ENCODE data around the gene USPL1. TPM values are rescaled to one million over a fixed set of nuclear protein-coding genes. Genes with fewer than 3 reads are reported as not detected.

Gene USPL1
- total RNA-seq: 11.7 and 11.8 TPM in 2 replicates

DNA sequence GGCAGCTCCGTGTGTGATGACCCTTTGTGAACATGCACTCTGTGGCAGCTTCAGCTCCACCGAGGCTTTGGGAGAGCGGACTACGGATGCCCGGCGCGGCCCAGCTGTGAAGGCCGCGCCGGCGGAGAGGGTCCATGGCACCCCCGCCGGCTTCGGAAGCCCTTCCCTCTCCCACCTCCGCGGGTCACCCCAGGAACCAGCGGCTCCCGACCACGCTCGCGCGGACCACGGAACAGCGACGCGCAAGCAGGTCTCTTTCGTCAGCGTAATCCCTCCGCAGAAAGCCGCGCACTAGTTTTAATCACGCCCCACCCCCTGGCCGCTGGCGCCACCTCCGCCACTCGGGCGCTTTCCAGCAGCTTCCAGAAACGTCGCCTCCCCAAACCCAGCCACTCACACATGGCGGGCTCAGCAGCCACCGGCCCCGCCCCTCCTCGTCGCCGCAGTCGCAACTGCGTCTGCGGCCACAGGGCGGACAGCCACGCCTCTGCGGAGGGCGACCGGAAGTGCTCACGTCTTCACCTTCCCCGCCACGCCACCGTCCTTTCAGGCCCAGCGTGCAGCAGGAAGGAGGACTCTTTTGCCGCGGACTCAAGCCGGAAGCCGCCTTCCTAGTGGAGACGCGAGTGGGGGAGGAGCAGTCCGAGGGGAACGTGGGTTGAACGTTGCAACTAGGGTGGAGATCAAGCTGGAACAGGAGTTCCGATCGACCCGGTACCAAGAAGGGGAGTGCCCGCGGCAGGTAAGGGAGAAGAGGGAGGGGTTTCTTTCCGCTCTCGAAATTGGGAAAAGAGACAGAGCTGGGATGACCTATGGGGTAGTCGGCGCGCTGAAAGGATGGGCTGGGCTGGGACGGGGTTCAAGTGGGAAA, at the start of gene USPL1:
Gene USPL1 (plus strand): TSS at position 606 of the 871 bp plus-strand sequence. CDS start 3,221 bp downstream, outside the sequence.

Other genes with a start within 250 kb of the USPL1 start
- gene UBE2L5, start 195.4 kb upstream of the USPL1 start, total RNA-seq: 0.09 TPM in 1 of 2 replicates, not detected in the other
- gene HMGB1, start 152.0 kb upstream of the USPL1 start, total RNA-seq: 130 and 141 TPM in 2 replicates
- gene ALOX5AP, start 117.6 kb downstream of the USPL1 start, total RNA-seq: 0.71 and 0.74 TPM in 2 replicates

Measured in smooth muscle cell of bladder (primary cell).